Ovary (tissue), 3 donors: ENCODE results near the gene SLC5A11.

Experiments
- POLR2A ChIP-seq: fragments of 450-650 bp; IDR thresholded peaks from one replicate; pipeline ENCODE4 v1.6.1; 2017; ENCODE audit warnings: antibody characterized with exemption, mild to moderate bottlenecking, moderate library complexity
- TF ChIP-seq, protein P1 (sequence below), 3 donors: fragments of 450-650 bp in 2 of 3; fragments of 200-600 bp in 1 of 3; IDR thresholded peaks; one replicate each; pipeline versions ENCODE4 v1.5.1 to v1.8.0; 2016 to 2022; ENCODE audit warnings: antibody characterized with exemption in 3 of 3, mild to moderate bottlenecking in 1 of 3
- donor health status: DM: no; HTN: no; CAD: no.

DNA sequence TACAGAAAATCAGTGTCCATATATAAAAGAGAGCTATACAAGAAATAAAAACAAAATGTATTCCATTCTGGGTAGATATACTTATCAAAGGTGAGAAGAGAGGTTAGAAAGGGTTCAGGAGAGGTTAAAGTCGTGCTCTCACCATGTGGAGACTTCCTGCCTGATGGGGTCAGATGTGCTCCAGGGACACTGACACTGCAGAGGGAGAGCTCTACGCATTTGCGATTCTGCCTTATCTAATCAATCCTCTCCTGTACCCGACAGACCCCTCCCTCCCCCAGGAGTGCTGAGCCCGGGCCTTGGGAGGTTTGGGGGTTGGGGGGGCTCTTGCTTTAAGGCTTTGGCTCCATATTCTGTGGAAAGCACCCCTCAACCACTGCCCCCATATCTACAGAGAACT lies 16.6 kb upstream of the SLC5A11 start:
- TF ChIP-seq POLR2A = no peak
- TF ChIP-seq, protein P1, sequence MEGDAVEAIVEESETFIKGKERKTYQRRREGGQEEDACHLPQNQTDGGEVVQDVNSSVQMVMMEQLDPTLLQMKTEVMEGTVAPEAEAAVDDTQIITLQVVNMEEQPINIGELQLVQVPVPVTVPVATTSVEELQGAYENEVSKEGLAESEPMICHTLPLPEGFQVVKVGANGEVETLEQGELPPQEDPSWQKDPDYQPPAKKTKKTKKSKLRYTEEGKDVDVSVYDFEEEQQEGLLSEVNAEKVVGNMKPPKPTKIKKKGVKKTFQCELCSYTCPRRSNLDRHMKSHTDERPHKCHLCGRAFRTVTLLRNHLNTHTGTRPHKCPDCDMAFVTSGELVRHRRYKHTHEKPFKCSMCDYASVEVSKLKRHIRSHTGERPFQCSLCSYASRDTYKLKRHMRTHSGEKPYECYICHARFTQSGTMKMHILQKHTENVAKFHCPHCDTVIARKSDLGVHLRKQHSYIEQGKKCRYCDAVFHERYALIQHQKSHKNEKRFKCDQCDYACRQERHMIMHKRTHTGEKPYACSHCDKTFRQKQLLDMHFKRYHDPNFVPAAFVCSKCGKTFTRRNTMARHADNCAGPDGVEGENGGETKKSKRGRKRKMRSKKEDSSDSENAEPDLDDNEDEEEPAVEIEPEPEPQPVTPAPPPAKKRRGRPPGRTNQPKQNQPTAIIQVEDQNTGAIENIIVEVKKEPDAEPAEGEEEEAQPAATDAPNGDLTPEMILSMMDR (IDR thresholded peaks at IDR 0.05) = no peak
